Measurements from ENCODE around the gene FAM53B.

DNA sequence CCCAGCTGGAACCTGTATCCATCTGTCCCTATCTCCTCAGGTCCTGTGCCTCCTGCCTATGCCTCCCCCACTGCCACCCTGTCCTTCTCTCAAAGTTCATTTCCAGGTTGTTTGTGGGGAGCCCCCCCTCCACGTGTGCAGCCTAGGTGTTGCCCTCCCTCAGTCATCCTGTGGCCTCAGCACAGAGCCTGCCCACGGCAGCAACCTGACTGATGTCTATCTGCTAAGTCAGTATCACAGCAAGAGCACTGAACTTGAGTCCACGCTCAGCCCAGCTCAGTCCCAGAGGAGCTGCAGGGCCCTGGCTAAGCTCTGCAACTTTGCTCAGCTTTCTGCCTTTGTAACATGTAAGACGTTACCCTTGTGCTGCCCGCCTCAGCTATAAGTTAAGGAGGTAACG lies 28.7 kb downstream of the FAM53B start:
- TF ChIP-seq, protein P1, sequence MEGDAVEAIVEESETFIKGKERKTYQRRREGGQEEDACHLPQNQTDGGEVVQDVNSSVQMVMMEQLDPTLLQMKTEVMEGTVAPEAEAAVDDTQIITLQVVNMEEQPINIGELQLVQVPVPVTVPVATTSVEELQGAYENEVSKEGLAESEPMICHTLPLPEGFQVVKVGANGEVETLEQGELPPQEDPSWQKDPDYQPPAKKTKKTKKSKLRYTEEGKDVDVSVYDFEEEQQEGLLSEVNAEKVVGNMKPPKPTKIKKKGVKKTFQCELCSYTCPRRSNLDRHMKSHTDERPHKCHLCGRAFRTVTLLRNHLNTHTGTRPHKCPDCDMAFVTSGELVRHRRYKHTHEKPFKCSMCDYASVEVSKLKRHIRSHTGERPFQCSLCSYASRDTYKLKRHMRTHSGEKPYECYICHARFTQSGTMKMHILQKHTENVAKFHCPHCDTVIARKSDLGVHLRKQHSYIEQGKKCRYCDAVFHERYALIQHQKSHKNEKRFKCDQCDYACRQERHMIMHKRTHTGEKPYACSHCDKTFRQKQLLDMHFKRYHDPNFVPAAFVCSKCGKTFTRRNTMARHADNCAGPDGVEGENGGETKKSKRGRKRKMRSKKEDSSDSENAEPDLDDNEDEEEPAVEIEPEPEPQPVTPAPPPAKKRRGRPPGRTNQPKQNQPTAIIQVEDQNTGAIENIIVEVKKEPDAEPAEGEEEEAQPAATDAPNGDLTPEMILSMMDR (IDR thresholded peaks at IDR 0.05), result no peak
- TF ChIP-seq POLR2A (IDR thresholded peaks at IDR 0.05), result no peak

Measured in body of pancreas (tissue), 4 donors.